H1 (cell line): ENCODE results near the gene EGFLAM. TPM values are rescaled to one million over a fixed set of nuclear protein-coding genes. Genes with fewer than 3 reads are reported as not detected.

Experiments used
- CTBP2 ChIP-seq: IDR thresholded peaks from 2 replicates; pipeline ENCODE4 v1.7.0; 2011; ENCODE audit warnings: borderline replicate concordance, mild to moderate bottlenecking, moderate library complexity, mixed read lengths, low read length; ENCODE audit not compliant: insufficient read depth, insufficient read length
- EGR1 ChIP-seq: IDR thresholded peaks from 2 replicates; pipeline ENCODE4 v1.6.1; 2011; ENCODE audit warnings: low read depth, low read length, borderline replicate concordance
- KDM4A ChIP-seq: IDR thresholded peaks from one replicate; pipeline ENCODE4 v1.7.1; 2012; ENCODE audit warnings: low read depth, mild to moderate bottlenecking, moderate library complexity, low read length, inconsistent platforms; ENCODE audit not compliant: severe bottlenecking
- MAFK ChIP-seq: IDR thresholded peaks from 2 replicates; pipeline ENCODE4 v1.6.1; 2012; ENCODE audit warnings: low read depth, mild to moderate bottlenecking, improper control_type of control experiment, low read length
- PHF8 ChIP-seq: fragments of 200-600 bp; sonication (generic); conservative IDR thresholded peaks from 2 replicates; pipeline ENCODE4 v1.7.1; 2012; ENCODE audit warnings: low read depth, mild to moderate bottlenecking, inconsistent platforms, low read length, moderate library complexity
- RBBP5 ChIP-seq: IDR thresholded peaks from 2 replicates; pipeline ENCODE4 v1.7.1; 2012; ENCODE audit warnings: low read depth, mild to moderate bottlenecking, inconsistent platforms, low read length, moderate library complexity, borderline replicate concordance
- RNF2 ChIP-seq: fragments of 200-900, 300-1000 bp; sonication (generic); IDR thresholded peaks from 2 replicates; pipeline ENCODE4 v1.7.1; 2016; ENCODE audit warnings: borderline replicate concordance, low read depth, mild to moderate bottlenecking, antibody characterized with exemption, low read length; ENCODE audit not compliant: poor library complexity, severe bottlenecking; ENCODE audit errors: missing control alignments
- SP1 ChIP-seq: IDR thresholded peaks from 2 replicates; pipeline ENCODE4 v1.6.1; 2011; ENCODE audit warnings: low read depth, low read length
- SP4 ChIP-seq: IDR thresholded peaks from 2 replicates; pipeline ENCODE4 v1.6.1; 2012; ENCODE audit warnings: low read length, inconsistent platforms
- TAF7 ChIP-seq: optimal IDR thresholded peaks from 2 replicates; pipeline ENCODE3; 2011; ENCODE audit warnings: low read depth, mild to moderate bottlenecking, inconsistent platforms, low read length, moderate library complexity, borderline replicate concordance
- polyA plus RNA-seq, 7 experiments: library from polyadenylated mRNA; depleted of rRNA in 3 of 7; stranded (reverse) in 5 of 7; unstranded in 2 of 7; fragments of >200 nt in 5 of 7; fragments of 200-250 nt in 2 of 7; gene quantifications; 1 replicate in 5 of 7; 2 replicates in 1 of 7; 4 replicates in 1 of 7; pipeline versions ENCODE4 v1.2.1 to v1.2.3, GENCODE V29; 2011 to 2013; ENCODE audit warnings: missing spikeins in 2 of 7, mixed read lengths in 2 of 7
- total RNA-seq: library from RNA; stranded (reverse); fragmentation: NEBNext Ultra II Directional; extraction: Animal tissue kit (Norgen Biotek cat#: 25700); gene quantifications from 2 replicates; pipeline ENCODE4 v1.2.1, GENCODE V29; 2021
- TF ChIP-seq, protein P1 (sequence below): IDR thresholded peaks from 2 replicates; pipeline ENCODE4 v1.6.1; 2012; ENCODE audit warnings: inconsistent platforms

Gene EGFLAM
- total and polyA plus RNA-seq, 2 of the 8 experiments (the other 6 are each of a cell fraction or from before 2014, with no cell fraction given), result 0.20 to 0.24 TPM

DNA sequence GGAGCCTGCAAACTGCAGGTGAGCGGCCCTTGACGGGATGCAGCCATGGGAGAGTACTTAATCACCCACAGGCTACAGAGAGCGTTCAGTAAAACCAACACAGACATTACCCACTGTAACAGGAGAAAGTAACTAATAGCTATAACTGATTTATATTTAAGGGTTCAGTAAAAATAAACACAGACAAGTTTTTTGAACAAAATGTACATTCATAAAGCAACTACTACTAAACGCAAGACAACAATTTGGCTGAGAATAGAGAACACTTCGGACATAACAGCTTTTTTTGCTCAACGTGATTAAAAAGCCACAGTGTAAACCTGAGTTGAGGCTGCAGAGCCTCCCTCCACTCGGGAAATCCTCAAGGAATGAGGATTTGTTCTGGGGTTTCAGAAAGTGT is 236.4 kb downstream of the EGFLAM start (continued):
- no peak for TF ChIP-seq SP4
- no peak for TF ChIP-seq TAF7
- no peak for TF ChIP-seq PHF8
- TF ChIP-seq RBBP5, result no peak
- no peak for TF ChIP-seq SP1
- no peak for TF ChIP-seq CTBP2
- TF ChIP-seq EGR1, result no peak
- no peak for TF ChIP-seq KDM4A
- TF ChIP-seq RNF2, result no peak
- TF ChIP-seq MAFK, result no peak
- TF ChIP-seq, protein P1, sequence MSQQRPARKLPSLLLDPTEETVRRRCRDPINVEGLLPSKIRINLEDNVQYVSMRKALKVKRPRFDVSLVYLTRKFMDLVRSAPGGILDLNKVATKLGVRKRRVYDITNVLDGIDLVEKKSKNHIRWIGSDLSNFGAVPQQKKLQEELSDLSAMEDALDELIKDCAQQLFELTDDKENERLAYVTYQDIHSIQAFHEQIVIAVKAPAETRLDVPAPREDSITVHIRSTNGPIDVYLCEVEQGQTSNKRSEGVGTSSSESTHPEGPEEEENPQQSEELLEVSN, result no peak
